ENCODE data around the gene SPATA3.

SPATA3 gene

GRCh38 chr2:230968921-230969658, 26.8 kb upstream of the SPATA3 start:
- DNase-seq = no peak

DNA sequence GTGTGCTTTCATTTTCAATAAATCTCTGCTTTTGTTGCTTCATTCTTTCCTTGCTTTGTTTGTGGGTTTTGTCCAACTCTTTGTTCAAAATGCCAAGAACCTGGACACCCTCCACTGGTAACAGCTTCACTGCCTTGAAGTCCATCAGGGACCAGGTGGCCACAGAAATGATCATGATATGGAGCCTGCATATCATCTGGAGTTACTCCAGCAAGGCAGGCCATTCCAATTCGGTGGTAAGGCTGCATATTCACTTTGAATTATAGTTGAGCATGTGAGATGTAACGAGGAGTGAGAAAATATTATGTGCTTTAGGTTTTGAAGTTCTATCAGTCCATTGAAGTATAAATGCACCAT, 26.3 kb upstream of the SPATA3 start:
- no peak for DNase-seq

DNA sequence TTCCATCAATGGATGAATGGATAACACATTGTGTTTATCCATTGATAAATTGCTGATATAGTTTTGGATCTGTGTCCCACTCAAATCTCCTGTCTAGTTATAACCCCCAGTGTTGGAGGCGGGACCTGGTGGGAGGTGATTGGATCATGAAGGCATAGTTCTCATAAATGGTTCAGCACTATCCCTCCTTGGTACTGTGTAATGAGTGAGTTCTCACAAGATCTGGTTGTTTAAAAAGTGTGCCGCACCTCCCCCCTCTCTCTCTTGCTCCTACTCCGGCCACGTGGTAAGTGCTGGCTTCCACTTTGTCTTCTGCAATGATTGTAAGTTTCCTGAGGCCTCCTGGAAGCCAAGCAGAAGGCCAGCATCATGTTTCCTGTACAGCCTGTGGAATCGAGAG, 23.9 kb upstream of the SPATA3 start:
- DNase-seq = no peak

GRCh38 chr2:230974096-230974913, 21.6 kb upstream of the SPATA3 start:
- DNase-seq = no peak

DNA sequence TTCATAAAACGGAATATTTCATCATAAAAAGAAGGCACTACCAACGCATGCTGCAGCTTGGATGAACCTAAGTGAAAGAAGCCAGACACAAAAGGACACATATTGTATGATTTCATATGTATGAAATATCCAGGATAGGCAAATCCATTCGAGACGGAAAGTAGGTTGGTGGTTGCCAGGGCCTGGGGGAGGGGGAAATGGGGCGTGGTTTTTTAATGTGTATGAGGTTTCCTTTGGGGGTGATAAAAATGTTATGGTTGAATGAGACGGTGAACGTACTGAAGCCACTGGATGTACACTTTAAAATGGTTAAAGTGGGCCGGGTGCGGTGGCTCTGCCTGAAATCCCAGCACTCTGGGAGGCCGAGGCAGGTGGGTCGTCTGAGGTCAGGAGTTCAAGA, 20.0 kb upstream of the SPATA3 start:
- no peak for DNase-seq

DNA sequence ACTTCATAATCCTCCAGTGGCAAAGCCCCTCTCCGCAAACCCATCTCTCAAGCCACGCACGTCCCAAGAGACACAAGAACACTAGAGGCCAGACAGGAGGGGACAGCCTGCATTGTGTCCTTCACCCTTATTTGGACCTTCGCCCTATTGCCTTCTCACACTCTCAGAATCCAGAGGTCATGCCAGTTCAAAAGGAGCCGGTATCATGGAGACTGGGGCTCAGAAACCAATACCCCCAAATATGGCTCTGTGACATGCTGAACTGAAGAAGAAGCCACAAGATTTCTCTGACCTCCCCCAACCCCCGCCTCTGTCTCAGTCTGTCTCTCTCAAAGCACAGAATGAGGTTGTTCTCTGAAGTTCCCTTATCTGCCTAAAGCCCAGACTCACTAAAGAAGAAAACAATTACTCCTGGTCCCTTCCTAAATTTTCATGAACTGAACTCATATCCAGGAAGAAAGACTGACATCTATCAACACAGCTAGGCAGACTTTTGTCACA, 19.2 kb upstream of the SPATA3 start:
- DNase-seq = no peak

DNA sequence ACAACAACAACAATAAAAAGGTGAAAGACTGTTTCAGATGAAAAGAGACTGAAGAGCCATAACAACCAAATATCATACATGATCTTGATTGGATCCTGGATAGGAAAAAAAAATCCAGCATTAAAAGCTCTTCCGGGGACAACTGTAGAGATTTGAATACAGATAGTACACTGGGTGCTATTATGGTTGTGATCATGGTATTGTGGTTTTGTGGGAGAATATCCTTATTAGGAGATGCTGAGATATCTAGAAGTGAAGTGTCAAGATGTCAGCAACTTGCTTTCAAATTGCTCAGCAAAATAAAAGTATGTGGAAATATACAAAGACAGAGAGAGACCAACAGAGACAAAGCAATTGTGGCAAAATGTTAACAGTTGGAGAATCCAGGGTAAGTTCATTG, 15.5 kb upstream of the SPATA3 start:
- no peak for DNase-seq

- DNase-seq = no peak
Measured at GRCh38 chr2:230981704-230982103, 14.2 kb upstream of the SPATA3 start.

DNA sequence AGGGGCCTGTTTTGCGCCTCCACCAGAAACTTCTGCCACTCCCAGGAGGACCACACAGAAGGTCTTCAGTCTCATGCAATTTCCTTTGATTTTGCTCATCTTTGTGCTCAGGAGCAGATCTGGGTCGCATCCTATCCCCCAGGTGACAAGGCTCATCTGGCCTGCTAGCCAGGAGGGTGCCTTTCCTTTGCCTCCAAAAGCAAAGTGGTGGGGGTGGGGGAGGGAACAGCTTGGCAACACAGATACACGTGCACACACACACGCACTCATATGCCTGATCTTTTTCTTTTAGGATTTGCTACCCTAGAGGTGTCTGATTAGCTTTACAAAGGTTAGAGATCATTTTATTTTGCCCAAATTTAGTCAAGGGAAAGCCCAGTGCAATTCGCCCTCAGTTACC, 13.8 kb upstream of the SPATA3 start:
- DNase-seq = no peak

DNA sequence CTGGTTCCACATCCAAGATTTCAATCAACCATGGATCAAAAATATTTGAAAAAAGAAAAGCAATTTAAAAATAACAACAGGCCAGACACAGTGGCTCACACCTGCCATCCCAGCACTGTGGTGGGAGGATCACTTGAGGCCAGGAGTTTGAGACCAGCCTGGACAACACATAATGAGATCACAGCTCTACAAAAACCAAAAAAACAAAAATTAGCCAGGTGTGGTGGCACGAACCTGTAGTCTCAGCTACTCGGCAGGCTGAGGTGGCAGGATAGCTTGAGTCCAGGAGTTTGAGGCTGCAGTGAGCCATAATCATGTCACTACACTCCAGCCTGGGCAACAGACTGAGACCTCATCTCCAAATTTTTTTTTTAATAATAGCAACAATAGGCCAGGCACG, 13.4 kb upstream of the SPATA3 start:
- no peak for DNase-seq

- no peak for DNase-seq
Measured at GRCh38 chr2:230983566-230983965, 12.4 kb upstream of the SPATA3 start.

DNA sequence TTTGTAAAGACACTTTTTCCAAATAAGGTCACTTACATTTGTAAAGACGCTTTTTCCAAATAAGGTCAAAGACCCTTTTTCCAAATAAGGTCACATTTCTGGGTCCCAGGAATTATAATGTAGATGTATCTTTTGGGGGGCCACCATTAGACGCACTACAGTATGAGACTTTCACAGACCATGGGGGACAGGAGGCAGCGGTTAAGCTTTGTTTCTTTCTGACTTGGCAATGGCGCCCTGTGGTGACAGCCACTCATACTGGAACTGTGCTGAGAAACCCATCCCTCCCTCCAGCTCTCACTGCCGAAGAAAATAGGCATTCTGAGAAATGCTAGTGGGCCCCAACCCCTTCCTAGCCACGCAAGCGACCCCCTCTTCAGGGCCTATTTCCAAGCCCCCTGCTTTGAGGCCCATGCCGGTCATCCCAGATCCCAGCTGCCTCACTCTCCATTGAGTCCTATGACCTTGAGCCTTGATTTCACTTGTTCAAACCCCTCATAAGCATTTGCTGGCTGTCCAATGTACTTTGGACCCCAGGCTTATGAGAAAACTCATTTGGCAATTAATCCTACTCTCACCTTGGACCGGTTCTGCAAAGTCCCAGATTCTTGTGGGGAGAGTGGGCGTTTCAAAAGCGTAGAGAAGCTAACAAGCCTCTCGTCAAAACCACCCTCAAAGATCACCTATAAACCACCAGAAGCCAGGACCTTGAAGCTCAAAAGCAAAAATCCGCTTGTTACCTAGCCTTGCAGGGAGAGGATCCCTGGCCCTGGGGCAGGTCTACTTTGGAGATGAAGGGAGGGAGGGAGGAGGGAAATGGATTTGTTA, 11.3 kb upstream of the SPATA3 start:
- no peak for DNase-seq

DNA sequence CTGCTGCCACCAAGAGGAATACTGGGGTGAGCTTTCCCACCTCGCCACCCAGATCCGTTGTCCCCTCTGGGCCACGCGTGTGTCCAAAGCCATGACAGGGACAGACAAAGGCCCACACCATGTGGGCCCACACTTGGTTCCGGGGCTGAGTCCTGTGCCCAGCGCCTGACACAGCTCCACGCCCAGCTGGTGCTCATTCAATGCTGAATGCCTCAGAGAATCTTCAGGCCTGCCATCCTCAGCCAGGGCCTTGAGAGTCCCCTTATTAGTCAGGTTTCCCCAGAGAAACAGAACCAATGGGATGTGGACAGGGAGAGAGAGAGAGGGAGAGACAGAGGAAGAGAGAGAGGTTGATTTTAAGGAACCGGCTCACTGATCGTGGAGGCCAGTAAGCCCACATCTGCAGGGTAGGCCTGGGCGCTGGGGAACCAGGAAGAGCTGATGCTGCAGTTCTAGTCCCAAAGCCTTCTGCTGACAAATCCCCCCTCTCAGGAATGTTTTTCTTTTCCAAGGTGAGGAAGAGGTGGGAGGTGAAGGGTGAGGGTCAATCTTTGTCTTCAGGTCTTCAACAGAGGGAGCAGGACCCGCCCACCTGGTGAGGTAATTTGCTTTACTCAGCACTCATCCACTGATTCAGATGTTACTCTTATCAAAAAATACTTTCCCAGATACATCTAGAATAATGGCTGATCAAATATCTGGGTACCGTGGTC, 10.2 kb upstream of the SPATA3 start:
- DNase-seq = no peak

DNA sequence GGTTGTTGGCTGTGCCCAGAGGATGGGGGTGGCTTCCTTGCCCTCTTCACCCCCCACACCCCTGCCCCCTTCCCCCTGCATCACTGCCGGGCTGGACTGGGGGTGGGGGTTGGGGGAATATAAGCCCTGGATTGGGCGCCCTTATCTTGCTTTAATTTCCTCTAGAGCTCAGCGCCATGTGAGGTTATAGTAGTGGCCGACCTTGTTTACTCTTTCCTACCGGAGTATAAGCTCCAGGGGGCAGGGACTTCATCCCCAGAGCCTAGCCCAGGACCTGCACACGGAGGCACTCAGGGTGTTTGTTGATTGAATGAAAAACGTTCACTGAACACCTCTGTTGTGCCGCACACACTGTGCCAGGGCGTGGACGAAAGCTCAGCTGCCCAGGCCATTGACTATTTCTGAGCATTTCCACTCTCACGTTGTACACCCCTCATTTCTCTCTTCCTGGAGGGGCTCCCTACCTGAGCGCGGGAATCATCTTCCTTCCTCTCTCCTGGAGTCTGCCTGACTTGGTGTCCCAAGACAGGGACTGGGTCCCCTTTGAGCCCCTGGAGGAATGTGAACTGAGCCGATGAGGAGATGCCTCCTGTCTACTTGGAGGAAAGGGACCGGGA, 9.3 kb upstream of the SPATA3 start:
- DNase-seq = no peak

- peak; percentile 95 for DNase-seq
Measured at GRCh38 chr2:230987137-230988020, 8.5 kb upstream of the SPATA3 start.

DNA sequence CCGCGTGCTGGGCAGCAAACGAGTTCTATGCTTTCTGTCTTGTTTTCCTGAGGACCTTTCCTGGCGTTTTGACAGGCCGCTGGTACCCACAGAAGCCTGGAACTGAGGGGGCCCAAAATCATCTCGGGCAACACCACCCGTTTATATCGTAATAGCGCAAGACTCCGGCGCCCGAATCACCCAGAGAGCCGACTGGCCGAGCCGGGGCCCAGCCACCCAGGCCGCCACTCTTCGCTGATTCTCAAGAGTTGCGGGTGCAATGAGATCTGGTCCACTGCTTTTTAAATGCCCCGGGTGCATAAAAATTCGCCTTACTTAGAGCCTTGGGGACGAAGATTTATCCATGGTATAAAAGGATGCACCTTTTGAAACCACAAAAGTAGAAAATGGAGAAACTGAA, 6.2 kb upstream of the SPATA3 start:
- DNase-seq = no peak

DNA sequence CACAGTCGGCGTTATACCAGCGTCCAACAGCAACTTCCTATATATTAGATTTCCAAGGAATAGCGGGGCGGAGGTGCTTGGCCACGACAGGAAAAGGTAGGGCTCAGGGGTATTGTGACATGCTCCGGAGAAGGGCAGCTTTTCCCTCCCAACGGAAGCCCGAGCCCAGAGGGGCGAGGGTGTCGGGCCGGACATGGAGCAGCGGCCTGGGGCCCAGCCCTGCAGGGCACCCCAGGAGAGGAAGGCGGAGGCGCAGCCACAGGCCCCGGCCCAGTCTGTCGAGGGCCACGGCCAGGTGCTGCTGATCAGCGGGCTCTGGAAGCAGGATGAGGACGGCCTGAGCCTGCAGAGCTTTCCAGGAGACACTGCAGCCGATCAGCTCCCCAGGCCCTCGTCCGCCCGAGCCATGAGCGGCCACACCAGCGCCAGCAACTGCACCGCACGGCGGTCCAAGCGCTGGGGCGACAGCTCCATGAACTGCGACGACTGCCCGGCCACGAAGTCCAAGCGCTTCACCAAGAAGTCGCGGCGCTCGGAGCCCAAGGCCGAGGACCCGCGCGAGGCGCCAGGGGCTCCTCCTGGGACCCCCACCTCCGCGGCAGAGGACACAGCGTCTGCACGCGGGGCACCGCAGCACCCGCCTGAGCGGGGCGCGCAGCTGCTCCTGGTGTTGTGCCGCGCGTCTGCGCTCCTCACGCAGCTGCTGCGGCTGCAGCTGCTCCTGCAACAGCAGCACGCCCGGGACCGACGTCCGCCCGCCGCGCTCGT, 5.6 kb upstream of the SPATA3 start:
- no peak for DNase-seq

- no peak for DNase-seq
Measured at GRCh38 chr2:230990899-230991150, 5.1 kb upstream of the SPATA3 start.

DNA sequence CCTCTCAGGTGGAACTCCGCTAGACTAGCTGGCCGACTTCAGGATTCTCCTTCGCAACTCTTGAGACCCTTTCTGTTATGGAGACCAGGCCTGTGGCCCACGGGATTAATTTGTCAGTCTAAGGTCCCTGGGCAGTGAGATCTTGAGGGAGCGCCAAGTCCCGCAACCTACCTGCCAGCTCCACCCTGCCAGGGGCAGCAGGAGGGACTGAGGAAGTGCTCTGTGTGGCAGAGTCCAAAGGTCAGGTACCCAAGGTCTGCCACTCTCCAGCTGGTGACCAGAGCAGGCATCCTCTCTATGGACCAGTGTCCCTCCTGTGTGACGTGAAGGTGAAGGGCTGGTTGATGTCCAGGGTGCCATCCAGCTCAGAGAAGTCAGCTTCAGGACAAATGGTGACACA, 4.3 kb upstream of the SPATA3 start:
- DNase-seq = no peak

DNA sequence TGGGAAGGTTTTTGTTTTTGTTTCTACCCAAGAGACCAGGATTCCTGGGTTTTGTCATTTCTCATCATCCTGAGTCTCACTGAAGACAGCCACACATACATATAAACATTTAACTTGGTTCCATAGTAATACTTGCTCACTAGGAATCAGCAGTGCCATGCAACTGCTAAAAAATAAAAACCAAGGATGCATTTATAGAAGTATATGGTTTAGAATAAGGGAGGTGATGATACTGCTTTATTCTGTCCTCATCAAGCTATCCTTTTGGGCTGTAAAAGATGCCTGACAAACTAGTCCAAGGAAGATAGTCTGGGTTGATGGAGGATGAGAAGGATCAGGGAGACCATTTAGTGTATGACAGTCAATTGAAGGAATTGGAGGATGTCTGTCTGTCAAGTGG, 740 bp downstream of the SPATA3 start:
- no peak for DNase-seq

- DNase-seq = no peak
Measured at GRCh38 chr2:230998882-230999281, 3.0 kb downstream of the SPATA3 start.
